Measurements from ENCODE around the gene SULT1A4.
"Not testable (repeated sequence)": the region's sequence is repeated elsewhere in the genome, so short reads cannot be mapped to it uniquely, and the experiment has no call there.

The SULT1A4 gene

GRCh38 chr16:29459706-29460646 lies at the start of gene SULT1A4:
TSS of gene SULT1A4 (plus strand) at chr16:29459913. CDS start at chr16:29461386, 1,473 bp downstream.
- not testable (repeated sequence) for DNase-seq

- DNase-seq, result not testable (repeated sequence)
Observed at GRCh38 chr16:29423587-29423986, 36.1 kb upstream of the SULT1A4 start.

- DNase-seq, result not testable (repeated sequence)
Observed at GRCh38 chr16:29425390-29425789, 34.3 kb upstream of the SULT1A4 start.

- not testable (repeated sequence) for DNase-seq
Observed at GRCh38 chr16:29453754-29454153, 6.0 kb upstream of the SULT1A4 start.

GRCh38 chr16:29454269-29454668 lies 5.4 kb upstream of the SULT1A4 start, which contains the start of the genes BOLA2 and SLX1B:
TSS of gene BOLA2 (minus strand) at chr16:29454351. CDS start at chr16:29454253, 98 bp downstream.
TSS of gene SLX1B (plus strand) at chr16:29454533.
- DNase-seq, result not testable (repeated sequence)

GRCh38 chr16:29454828-29455227 lies 4.9 kb upstream of the SULT1A4 start:
- DNase-seq, result not testable (repeated sequence)

- DNase-seq, result not testable (repeated sequence)
Observed at GRCh38 chr16:29457660-29458059, 2.1 kb upstream of the SULT1A4 start.

GRCh38 chr16:29460647-29461030 lies 926 bp downstream of the SULT1A4 start:
- DNase-seq, result not testable (repeated sequence)

GRCh38 chr16:29465985-29466824 lies 6.5 kb downstream of the SULT1A4 start:
- DNase-seq, result not testable (repeated sequence)

GRCh38 chr16:29466904-29467303 lies 7.2 kb downstream of the SULT1A4 start:
- DNase-seq, result not testable (repeated sequence)

- not testable (repeated sequence) for DNase-seq
Observed at GRCh38 chr16:29467654-29468366, 8.1 kb downstream of the SULT1A4 start.

- DNase-seq, result not testable (repeated sequence)
Observed at GRCh38 chr16:29469660-29470059, 9.9 kb downstream of the SULT1A4 start.

GRCh38 chr16:29472065-29472464 lies 12.4 kb downstream of the SULT1A4 start:
- DNase-seq, result not testable (repeated sequence)

- DNase-seq, result not testable (repeated sequence)
Observed at GRCh38 chr16:29482276-29482675, 22.6 kb downstream of the SULT1A4 start.

- not testable (repeated sequence) for DNase-seq
Observed at GRCh38 chr16:29506308-29506707, 46.6 kb downstream of the SULT1A4 start, which contains the start of gene NPIPB12. TSS of gene NPIPB12 (minus strand) at chr16:29506408.

Data from erythroblast (primary cell).